IMR-90 (cell line): ENCODE results near the gene KHDRBS1. TPM values are rescaled to one million over a fixed set of nuclear protein-coding genes. Genes with fewer than 3 reads are reported as not detected.

Experiments used
- ATAC-seq: fragments of 200-7000 bp; cut with Tn5 transposase; 2 replicates; pipeline ENCODE4 v1.9.1; 2020; ENCODE audit warnings: low read depth, mild to moderate bottlenecking, moderate library complexity
- BruUV-seq: library from RNA; stranded (reverse); fragments of 400-500 nt; replicated peaks from 2 replicates; lab custom pipeline; 2021; lab: Mats Ljungman, UMichigan
- CTCF ChIA-PET: fragments of 300-600 bp; formaldehyde crosslinking; extraction: SDS; loops from one replicate; lab custom pipeline; 2021; ENCODE audit warnings: antibody characterized with exemption; lab: Yijun Ruan, JAX
- POLR2A ChIA-PET: fragments of 300-600 bp; sonication (Branson Sonifier 250); formaldehyde crosslinking; loops from one replicate; lab custom pipeline; 2022; ENCODE audit warnings: antibody characterized with exemption; ENCODE audit not compliant: unreplicated experiment; lab: Charles Lee
- DNase-seq: peaks from one replicate; pipeline ENCODE4 v3.0.0; 2013
- H2AFZ ChIP-seq: replicated peaks from 2 replicates; pipeline ENCODE3; 2013; ENCODE audit warnings: low read length, mild to moderate bottlenecking; ENCODE audit not compliant: poor library complexity
- H2AK5ac ChIP-seq: 2 replicates; pipeline ENCODE4 v1.6.1; 2013; ENCODE audit warnings: low read depth, low read length, inconsistent platforms
- H2AK9ac ChIP-seq: replicated peaks from 2 replicates; pipeline ENCODE3; 2013; ENCODE audit warnings: mild to moderate bottlenecking, low read depth, low read length, moderate library complexity; ENCODE audit not compliant: poor library complexity
- H2BK120ac ChIP-seq: 2 replicates; pipeline ENCODE4 v1.6.1; 2013; ENCODE audit warnings: low read depth, low read length, inconsistent platforms
- H2BK15ac ChIP-seq: 3 replicates; pipeline ENCODE4 v1.6.1; 2013; ENCODE audit warnings: low read depth, low read length, inconsistent platforms
- H2BK20ac ChIP-seq: 2 replicates; pipeline ENCODE4 v1.6.1; 2013; ENCODE audit warnings: low read depth, mild to moderate bottlenecking, inconsistent platforms, low read length, moderate library complexity
- H2BK5ac ChIP-seq: 2 replicates; pipeline ENCODE4 v1.6.1; 2013; ENCODE audit warnings: mild to moderate bottlenecking, low read depth, low read length, inconsistent platforms; ENCODE audit not compliant: poor library complexity, severe bottlenecking
- H3K14ac ChIP-seq: replicated peaks from 2 replicates; pipeline ENCODE4 v1.6.1; 2013; ENCODE audit warnings: low read depth, low read length, inconsistent platforms
- H3K18ac ChIP-seq: 2 replicates; pipeline ENCODE4 v1.6.1; 2013; ENCODE audit warnings: low read depth, low read length, control low read depth
- H3K23ac ChIP-seq: 2 replicates; pipeline ENCODE4 v1.6.1; 2013; ENCODE audit warnings: low read depth, low read length, inconsistent platforms
- H3K27ac ChIP-seq: 2 replicates; pipeline ENCODE4 v1.5.1; 2013; ENCODE audit warnings: mild to moderate bottlenecking, control low read depth, low read length; ENCODE audit not compliant: insufficient read depth
- H3K27me3 ChIP-seq: 2 replicates; pipeline ENCODE4 v1.6.1; 2013; ENCODE audit warnings: low read length; ENCODE audit not compliant: control insufficient read depth, insufficient read depth
- H3K36me3 ChIP-seq: 2 replicates; pipeline ENCODE4 v1.6.1; 2013; ENCODE audit warnings: low read length, mixed read lengths; ENCODE audit not compliant: control insufficient read depth, insufficient read depth
- H3K4ac ChIP-seq: 2 replicates; pipeline ENCODE4 v1.6.1; 2013; ENCODE audit warnings: low read depth, low read length, inconsistent platforms
- H3K4me1 ChIP-seq: 2 replicates; pipeline ENCODE4 v1.6.1; 2013; ENCODE audit warnings: low read length, mixed read lengths; ENCODE audit not compliant: control insufficient read depth, insufficient read depth
- H3K4me2 ChIP-seq: 2 replicates; pipeline ENCODE4 v1.6.1; 2013; ENCODE audit warnings: low read depth, mild to moderate bottlenecking, control low read depth, low read length, moderate library complexity
- H3K4me3 ChIP-seq: 2 replicates; pipeline ENCODE4 v1.5.1; 2013; ENCODE audit warnings: low read depth, mild to moderate bottlenecking, control low read depth, low read length, moderate library complexity; ENCODE audit not compliant: insufficient read depth
- H3K56ac ChIP-seq: 2 replicates; pipeline ENCODE4 v1.6.1; 2013; ENCODE audit warnings: low read length, inconsistent platforms; ENCODE audit not compliant: insufficient read depth; ENCODE audit errors: extremely low read depth
- H3K79me1 ChIP-seq, 2 experiments: 2 replicates each; pipeline ENCODE4 v1.6.1; 2013; ENCODE audit warnings: low read length in 2 of 2, inconsistent platforms in 1 of 2, low read depth in 1 of 2
- H3K9ac ChIP-seq: 2 replicates; pipeline ENCODE4 v1.6.1; 2013; ENCODE audit warnings: low read depth, low read length, control low read depth
- H3K9me1 ChIP-seq: 2 replicates; pipeline ENCODE4 v1.6.1; 2013; ENCODE audit warnings: low read length, inconsistent platforms; ENCODE audit not compliant: insufficient read depth
- H3K9me3 ChIP-seq: 2 replicates; pipeline ENCODE4 v1.6.1; 2013; ENCODE audit warnings: low read length; ENCODE audit not compliant: control insufficient read depth, insufficient read depth
- H4K20me1 ChIP-seq: 2 replicates; pipeline ENCODE4 v1.6.1; 2013; ENCODE audit warnings: low read length, inconsistent platforms; ENCODE audit not compliant: insufficient read depth
- H4K5ac ChIP-seq: 2 replicates; pipeline ENCODE4 v1.6.1; 2013; ENCODE audit warnings: mild to moderate bottlenecking, low read depth, low read length, control low read depth
- H4K8ac ChIP-seq, 2 experiments: 2 replicates each; pipeline ENCODE4 v1.6.1; 2013; ENCODE audit warnings: low read depth in 2 of 2, low read length in 2 of 2, control low read depth in 1 of 2, inconsistent platforms in 1 of 2
- H4K91ac ChIP-seq: 2 replicates; pipeline ENCODE4 v1.6.1; 2013; ENCODE audit warnings: low read depth, low read length, inconsistent platforms; ENCODE audit not compliant: insufficient read depth
- BHLHE40 ChIP-seq: fragments of 150-350 bp; IDR thresholded peaks from 2 replicates; pipeline ENCODE4 v1.6.1; 2016; ENCODE audit warnings: mild to moderate bottlenecking, low read depth, low read length
- CEBPB ChIP-seq: IDR thresholded peaks from 2 replicates; pipeline ENCODE4 v1.6.1; 2012; ENCODE audit warnings: low read depth, low read length, improper control_type of control experiment
- CHD1 ChIP-seq: IDR thresholded peaks from 2 replicates; pipeline ENCODE4 v1.6.1; 2012; ENCODE audit warnings: low read depth, low read length, improper control_type of control experiment
- FOS ChIP-seq: fragments of 150-350 bp; IDR thresholded peaks from 2 replicates; pipeline ENCODE4 v1.6.1; 2016; ENCODE audit warnings: low read depth, low read length
- MAFK ChIP-seq: IDR thresholded peaks from 2 replicates; pipeline ENCODE4 v1.6.1; 2012; ENCODE audit warnings: low read depth, low read length, improper control_type of control experiment
- MAZ ChIP-seq: IDR thresholded peaks from 2 replicates; pipeline ENCODE4 v1.6.1; 2012; ENCODE audit warnings: low read depth, mild to moderate bottlenecking, low read length, improper control_type of control experiment, moderate library complexity, borderline replicate concordance
- MXI1 ChIP-seq: IDR thresholded peaks from 2 replicates; pipeline ENCODE4 v1.6.1; 2012; ENCODE audit warnings: low read depth, mild to moderate bottlenecking, low read length, moderate library complexity, borderline replicate concordance
- NFE2L2 ChIP-seq: fragments of 150-350 bp; IDR thresholded peaks from 2 replicates; pipeline ENCODE4 v1.6.1; 2016; ENCODE audit warnings: low read depth, mild to moderate bottlenecking, low read length
- POLR2A ChIP-seq: IDR thresholded peaks from 2 replicates; pipeline ENCODE4 v1.6.1; 2012; ENCODE audit warnings: mild to moderate bottlenecking, low read depth, low read length
- RAD21 ChIP-seq: IDR thresholded peaks from 2 replicates; pipeline ENCODE4 v1.6.1; 2012; ENCODE audit warnings: low read length, improper control_type of control experiment
- RCOR1 ChIP-seq: IDR thresholded peaks from 2 replicates; pipeline ENCODE4 v1.6.1; 2012; ENCODE audit warnings: mild to moderate bottlenecking, low read length, improper control_type of control experiment; ENCODE audit not compliant: insufficient replicate concordance
- RFX5 ChIP-seq: IDR thresholded peaks from 2 replicates; pipeline ENCODE4 v1.8.0; 2012; ENCODE audit warnings: low read depth, mild to moderate bottlenecking, low read length, moderate library complexity
- SMC3 ChIP-seq: fragments of 150-350 bp; IDR thresholded peaks from 2 replicates; pipeline ENCODE4 v1.6.1; 2016; ENCODE audit warnings: low read depth, mild to moderate bottlenecking, antibody characterized with exemption, low read length, moderate library complexity
- WGBS, 2 experiments: methylation state at CpG; one replicate each; pipeline versions ENCODE4 v1.1.5 to v1.1.7; 2013; ENCODE audit warnings: missing lambda C conversion rate in 2 of 2; ENCODE audit not compliant: insufficient read length in 1 of 2; ENCODE audit errors: extremely low coverage in 2 of 2; 5-methylcytosine and 5-hydroxymethylcytosine counted together
- dilution Hi-C: fragments of 300-500 bp; cut with HindIII; formaldehyde crosslinking; loops from one replicate; pipeline ENCODE4 v1.14.3; 2018; ENCODE audit warnings: low sequenced_read_pairs; ENCODE audit not compliant: unreplicated experiment
- in situ Hi-C: fragments of 300-500 bp; cut with MboI; formaldehyde crosslinking; loops from 3 replicates; pipeline ENCODE4 v1.14.3; 2019; ENCODE audit warnings: low sequenced_read_pairs, inconsistent platforms, mixed read lengths
- intact Hi-C: fragments of 100-400 bp; cut with micrococcal nuclease; formaldehyde crosslinking; loops from 2 replicates; pipeline ENCODE4 v1.10.0; 2022
- polyA plus RNA-seq, 3 experiments: library from polyadenylated mRNA; depleted of rRNA; stranded (reverse); fragments of >200 nt; gene quantifications; 2 replicates each; pipeline ENCODE4 v1.2.3, GENCODE V29; 2012; ENCODE audit warnings: low replicate concordance in 1 of 3
- total RNA-seq: library from RNA; depleted of rRNA; stranded (reverse); fragments of >200 nt; gene quantifications from 2 replicates; pipeline ENCODE4 v1.2.3, GENCODE V29; 2012
- TF ChIP-seq, protein P1 (sequence below): conservative IDR thresholded peaks from 2 replicates; pipeline ENCODE4 v1.5.1; 2012; ENCODE audit warnings: mild to moderate bottlenecking, low read depth, low read length, improper control_type of control experiment
- TF ChIP-seq, protein P2 (sequence below): fragments of 150-350 bp; IDR thresholded peaks from 2 replicates; pipeline ENCODE4 v1.6.1; 2016; ENCODE audit warnings: low read depth, mild to moderate bottlenecking, low read length, moderate library complexity, borderline replicate concordance

Gene KHDRBS1
- total and polyA plus RNA-seq, 2 of the 4 experiments (the other 2 are of a cell fraction), result 33.7 to 67.6 TPM

DNA sequence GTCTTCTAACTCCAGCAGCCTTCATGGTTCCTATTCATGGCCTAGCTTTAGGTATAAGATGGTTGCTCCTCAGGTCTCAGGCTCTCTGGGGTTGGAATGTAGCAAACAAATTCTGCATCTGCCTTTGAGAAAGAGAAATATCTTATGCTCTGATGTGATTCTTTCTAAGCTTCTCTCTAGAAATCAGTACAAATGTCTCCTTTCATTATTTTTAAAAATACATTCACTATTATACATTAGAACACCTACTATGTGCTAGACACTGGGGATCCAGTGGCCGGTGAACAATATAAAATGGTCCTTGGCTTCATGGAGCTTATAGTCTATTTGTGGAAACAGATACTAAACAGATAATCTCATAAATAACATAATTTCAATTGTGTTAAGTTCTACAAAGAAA, 42.9 kb downstream of the KHDRBS1 start:
- Histone ChIP-seq H3K4me2 (no peak overlapping the region), H3K23ac (no peak overlapping the region), H2BK120ac (no peak overlapping the region), H2BK15ac (no peak overlapping the region), H3K14ac (no peak overlapping the region), H2AK5ac (no peak overlapping the region), H3K27ac (no peak overlapping the region), H4K20me1 (peaks cover 42% of the 10 kb centered on the region), H2BK20ac (no peak overlapping the region), H4K5ac (no peak overlapping the region), H2AFZ (no peak overlapping the region), H3K4me3 (no peak overlapping the region), H2AK9ac (no peak overlapping the region), H3K79me1 (peaks cover 41 to 84% of the 10 kb centered on the region in 2 experiments), H3K18ac (no peak overlapping the region), H3K27me3 (no peaks in the 10 kb centered on the region), H3K36me3 (peaks cover 65% of the 10 kb centered on the region), H3K9me3 (no peaks in the 10 kb centered on the region), H4K91ac (no peak overlapping the region), H3K4ac (no peak overlapping the region), H3K56ac (no peak overlapping the region), H3K4me1 (peaks cover 3% of the 10 kb centered on the region), H3K9me1 (peaks cover 12% of the 10 kb centered on the region), H2BK5ac (no peak overlapping the region), H4K8ac (no peak overlapping the region), H3K9ac (no peak overlapping the region)
- intact Hi-C loops, result no loop called here
- no peak for TF ChIP-seq RFX5
- TF ChIP-seq NFE2L2, result no peak
- no peak for TF ChIP-seq RCOR1
- TF ChIP-seq BHLHE40, result no peak
- no peak for TF ChIP-seq SMC3
- no peak for TF ChIP-seq CEBPB
- TF ChIP-seq MAZ, result no peak
- no peak for TF ChIP-seq MXI1
- no peak for TF ChIP-seq MAFK
- no peak for TF ChIP-seq CHD1
- TF ChIP-seq FOS, result no peak
- no peak for TF ChIP-seq POLR2A
- TF ChIP-seq, protein P1, sequence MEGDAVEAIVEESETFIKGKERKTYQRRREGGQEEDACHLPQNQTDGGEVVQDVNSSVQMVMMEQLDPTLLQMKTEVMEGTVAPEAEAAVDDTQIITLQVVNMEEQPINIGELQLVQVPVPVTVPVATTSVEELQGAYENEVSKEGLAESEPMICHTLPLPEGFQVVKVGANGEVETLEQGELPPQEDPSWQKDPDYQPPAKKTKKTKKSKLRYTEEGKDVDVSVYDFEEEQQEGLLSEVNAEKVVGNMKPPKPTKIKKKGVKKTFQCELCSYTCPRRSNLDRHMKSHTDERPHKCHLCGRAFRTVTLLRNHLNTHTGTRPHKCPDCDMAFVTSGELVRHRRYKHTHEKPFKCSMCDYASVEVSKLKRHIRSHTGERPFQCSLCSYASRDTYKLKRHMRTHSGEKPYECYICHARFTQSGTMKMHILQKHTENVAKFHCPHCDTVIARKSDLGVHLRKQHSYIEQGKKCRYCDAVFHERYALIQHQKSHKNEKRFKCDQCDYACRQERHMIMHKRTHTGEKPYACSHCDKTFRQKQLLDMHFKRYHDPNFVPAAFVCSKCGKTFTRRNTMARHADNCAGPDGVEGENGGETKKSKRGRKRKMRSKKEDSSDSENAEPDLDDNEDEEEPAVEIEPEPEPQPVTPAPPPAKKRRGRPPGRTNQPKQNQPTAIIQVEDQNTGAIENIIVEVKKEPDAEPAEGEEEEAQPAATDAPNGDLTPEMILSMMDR, result no peak
- TF ChIP-seq RAD21, result no peak
- TF ChIP-seq, protein P2, sequence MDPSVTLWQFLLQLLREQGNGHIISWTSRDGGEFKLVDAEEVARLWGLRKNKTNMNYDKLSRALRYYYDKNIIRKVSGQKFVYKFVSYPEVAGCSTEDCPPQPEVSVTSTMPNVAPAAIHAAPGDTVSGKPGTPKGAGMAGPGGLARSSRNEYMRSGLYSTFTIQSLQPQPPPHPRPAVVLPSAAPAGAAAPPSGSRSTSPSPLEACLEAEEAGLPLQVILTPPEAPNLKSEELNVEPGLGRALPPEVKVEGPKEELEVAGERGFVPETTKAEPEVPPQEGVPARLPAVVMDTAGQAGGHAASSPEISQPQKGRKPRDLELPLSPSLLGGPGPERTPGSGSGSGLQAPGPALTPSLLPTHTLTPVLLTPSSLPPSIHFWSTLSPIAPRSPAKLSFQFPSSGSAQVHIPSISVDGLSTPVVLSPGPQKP, result no peak
- ATAC-seq (no peak), DNase-seq (no peak)
- in situ Hi-C loops, result no loop called here
- dilution Hi-C loops, result no loop called here
- CTCF ChIA-PET, result interaction anchor here (0.5 kb wide), 1 partner anchor 775 kb away, joined by 6 read pairs; no protein-coding TSS in a partner anchor
- WGBS, 2 experiments, result no CpG with 5 or more reads among the region's 1 CpG
- POLR2A ChIA-PET, result no interaction called here
- no TSS peak for BruUV-seq
